Measurements from ENCODE around the gene CFL1. TPM values are rescaled to one million over a fixed set of nuclear protein-coding genes. Genes with fewer than 3 reads are reported as not detected.

CFL1 gene
- total RNA-seq, 1 experiment from 2014 or later, result 1,867 TPM

Other genes with a start within 250 kb of the CFL1 start
- gene MAP3K11, start 244.0 kb downstream of the CFL1 start, total RNA-seq (2014; rRNA removed), result 33.6 and 35.3 TPM in 2 replicates
- gene PCNX3, start 242.4 kb downstream of the CFL1 start, total RNA-seq (2014; rRNA removed), result 31.4 and 31.7 TPM in 2 replicates
- 26.1 and 32.3 TPM in 2 replicates for gene SIPA1, start 220.1 kb downstream of the CFL1 start, total RNA-seq (2014; rRNA removed)
- gene RELA, start 195.3 kb downstream of the CFL1 start, total RNA-seq (2014; rRNA removed), result 26.5 and 34.0 TPM in 2 replicates
- gene KAT5, start 145.9 kb downstream of the CFL1 start, total RNA-seq (2014; rRNA removed), result 43.1 and 47.6 TPM in 2 replicates
- 76.4 and 87.5 TPM in 2 replicates for gene RNASEH2C, start 137.4 kb downstream of the CFL1 start, total RNA-seq (2014; rRNA removed)
- gene AP5B1, start 77.2 kb downstream of the CFL1 start, total RNA-seq (2014; rRNA removed), result 12.8 and 14.1 TPM in 2 replicates
- gene OVOL1, start 71.1 kb downstream of the CFL1 start, total RNA-seq (2014; rRNA removed), result not detected in 2 replicates
- gene SNX32, start 24.2 kb downstream of the CFL1 start, total RNA-seq (2014; rRNA removed), result 0.45 and 0.69 TPM in 2 replicates
- gene MUS81, start 2.3 kb upstream of the CFL1 start, total RNA-seq (2014; rRNA removed), result 49.4 and 51.7 TPM in 2 replicates
- gene EFEMP2, start 14.6 kb upstream of the CFL1 start, total RNA-seq (2014; rRNA removed), result 217 and 228 TPM in 2 replicates
- gene CTSW, start 21.7 kb upstream of the CFL1 start, total RNA-seq (2014; rRNA removed), result 0.40 TPM in 1 of 2 replicates, not detected in the other
- gene FIBP, start 30.3 kb upstream of the CFL1 start, total RNA-seq (2014; rRNA removed), result 165 and 171 TPM in 2 replicates
- gene CCDC85B, start 32.5 kb upstream of the CFL1 start, total RNA-seq (2014; rRNA removed), result 91.2 and 95.5 TPM in 2 replicates
- gene FOSL1, start 42.2 kb upstream of the CFL1 start, total RNA-seq (2014; rRNA removed), result 257 and 266 TPM in 2 replicates
- gene C11orf68, start 60.9 kb upstream of the CFL1 start, total RNA-seq (2014; rRNA removed), result 57.1 and 69.1 TPM in 2 replicates
- 375 and 383 TPM in 2 replicates for gene DRAP1, start 61.2 kb upstream of the CFL1 start, total RNA-seq (2014; rRNA removed)
- gene TSGA10IP, start 87.3 kb upstream of the CFL1 start, total RNA-seq (2014; rRNA removed), result 0.06 TPM in 1 of 2 replicates, not detected in the other
- gene SART1, start 103.6 kb upstream of the CFL1 start, total RNA-seq (2014; rRNA removed), result 36.0 and 45.7 TPM in 2 replicates
- gene EIF1AD, start 144.0 kb upstream of the CFL1 start, total RNA-seq (2014; rRNA removed), result 47.0 and 53.3 TPM in 2 replicates
- 67.8 and 70.4 TPM in 2 replicates for gene BANF1, start 144.3 kb upstream of the CFL1 start, total RNA-seq (2014; rRNA removed)
- gene CST6, start 153.8 kb upstream of the CFL1 start, total RNA-seq (2014; rRNA removed), result not detected in 2 replicates
- gene CATSPER1, start 168.3 kb upstream of the CFL1 start, total RNA-seq (2014; rRNA removed), result 0.75 and 1.8 TPM in 2 replicates
- gene GAL3ST3, start 191.0 kb upstream of the CFL1 start, total RNA-seq (2014; rRNA removed), result not detected in 2 replicates
- gene SF3B2, start 194.2 kb upstream of the CFL1 start, total RNA-seq (2014; rRNA removed), result 156 and 163 TPM in 2 replicates
- gene PACS1, start 212.1 kb upstream of the CFL1 start, total RNA-seq (2014; rRNA removed), result 26.0 and 30.0 TPM in 2 replicates

All from LHCN-M2 (cell line).